H1 (cell line): ENCODE results near the gene CFDP1. TPM values are rescaled to one million over a fixed set of nuclear protein-coding genes. Genes with fewer than 3 reads are reported as not detected.

Experiments used
- TAF1 ChIP-seq: IDR thresholded peaks from 2 replicates; pipeline ENCODE4 v1.6.1; 2011; ENCODE audit warnings: mild to moderate bottlenecking, low read depth, low read length
- polyA plus RNA-seq, 7 experiments: library from polyadenylated mRNA; depleted of rRNA in 3 of 7; stranded (reverse) in 5 of 7; unstranded in 2 of 7; fragments of >200 nt in 5 of 7; fragments of 200-250 nt in 2 of 7; gene quantifications; 1 replicate in 5 of 7; 2 replicates in 1 of 7; 4 replicates in 1 of 7; pipeline versions ENCODE4 v1.2.1 to v1.2.3, GENCODE V29; 2011 to 2013; ENCODE audit warnings: missing spikeins in 2 of 7, mixed read lengths in 2 of 7
- total RNA-seq: library from RNA; stranded (reverse); fragmentation: NEBNext Ultra II Directional; extraction: Animal tissue kit (Norgen Biotek cat#: 25700); gene quantifications from 2 replicates; pipeline ENCODE4 v1.2.1, GENCODE V29; 2021

The CFDP1 gene
- total and polyA plus RNA-seq, 2 of the 8 experiments (the other 6 are each of a cell fraction or from before 2014, with no cell fraction given): 25.5 to 77.3 TPM

- TF ChIP-seq TAF1: no peak
- TF ChIP-seq, all 59 proteins: peak for 0
Measured at GRCh38 chr16:75254359-75254837, 178.9 kb downstream of the CFDP1 start (continued).
